H1 (cell line): ENCODE results near the gene TRIM28.
"Not testable (repeated sequence)": the region's sequence is repeated elsewhere in the genome, so short reads cannot be mapped to it uniquely, and the experiment has no call there.

Source experiments
- CBX8 ChIP-seq: fragments of 300-800, 300-1000 bp; sonication (generic); IDR thresholded peaks from 2 replicates; pipeline ENCODE4 v1.7.1; 2016; ENCODE audit warnings: low read depth, low read length, borderline replicate concordance
- CHD2 ChIP-seq: IDR thresholded peaks from 2 replicates; pipeline ENCODE4 v1.6.1; 2012; ENCODE audit warnings: low read length, improper control_type of control experiment
- EP300 ChIP-seq, 2 experiments: IDR thresholded peaks; 1 replicate in 1 of 2; 2 replicates in 1 of 2; pipeline ENCODE4 v1.6.1; 2011 to 2012; ENCODE audit warnings: low read depth in 2 of 2, low read length in 2 of 2, mild to moderate bottlenecking in 2 of 2, borderline replicate concordance in 1 of 2, inconsistent platforms in 1 of 2, moderate library complexity in 1 of 2
- FOSL1 ChIP-seq: IDR thresholded peaks from 2 replicates; pipeline ENCODE4 v1.6.1; 2011; ENCODE audit warnings: mild to moderate bottlenecking, low read depth, low read length, moderate library complexity; ENCODE audit not compliant: insufficient read depth
- MAFK ChIP-seq: IDR thresholded peaks from 2 replicates; pipeline ENCODE4 v1.6.1; 2012; ENCODE audit warnings: low read depth, mild to moderate bottlenecking, improper control_type of control experiment, low read length
- POLR2A ChIP-seq, 2 experiments: IDR thresholded peaks; 1 replicate in 1 of 2; 2 replicates in 1 of 2; pipeline ENCODE4 v1.6.1; 2011; ENCODE audit warnings: low read depth in 2 of 2, low read length in 2 of 2, mild to moderate bottlenecking in 2 of 2; ENCODE audit errors: control extremely low read depth in 1 of 2
- POLR2AphosphoS5 ChIP-seq: IDR thresholded peaks from 2 replicates; pipeline ENCODE4 v1.6.1; 2011; ENCODE audit warnings: low read depth, low read length
- SP1 ChIP-seq: IDR thresholded peaks from 2 replicates; pipeline ENCODE4 v1.6.1; 2011; ENCODE audit warnings: low read depth, low read length
- TF ChIP-seq, protein P1 (sequence below), 3 experiments: IDR thresholded peaks; 1 replicate in 2 of 3; 2 replicates in 1 of 3; pipeline versions ENCODE4 v1.5.1 to v1.6.1; 2011; ENCODE audit warnings: low read length in 3 of 3, mild to moderate bottlenecking in 3 of 3, inconsistent platforms in 2 of 3, low read depth in 1 of 3, moderate library complexity in 1 of 3; ENCODE audit not compliant: insufficient read depth in 1 of 3; ENCODE audit errors: control extremely low read depth in 1 of 3
- TF ChIP-seq, protein P2 (sequence below): IDR thresholded peaks from 2 replicates; pipeline ENCODE4 v1.6.1; 2011; ENCODE audit warnings: low read length, improper control_type of control experiment

DNA sequence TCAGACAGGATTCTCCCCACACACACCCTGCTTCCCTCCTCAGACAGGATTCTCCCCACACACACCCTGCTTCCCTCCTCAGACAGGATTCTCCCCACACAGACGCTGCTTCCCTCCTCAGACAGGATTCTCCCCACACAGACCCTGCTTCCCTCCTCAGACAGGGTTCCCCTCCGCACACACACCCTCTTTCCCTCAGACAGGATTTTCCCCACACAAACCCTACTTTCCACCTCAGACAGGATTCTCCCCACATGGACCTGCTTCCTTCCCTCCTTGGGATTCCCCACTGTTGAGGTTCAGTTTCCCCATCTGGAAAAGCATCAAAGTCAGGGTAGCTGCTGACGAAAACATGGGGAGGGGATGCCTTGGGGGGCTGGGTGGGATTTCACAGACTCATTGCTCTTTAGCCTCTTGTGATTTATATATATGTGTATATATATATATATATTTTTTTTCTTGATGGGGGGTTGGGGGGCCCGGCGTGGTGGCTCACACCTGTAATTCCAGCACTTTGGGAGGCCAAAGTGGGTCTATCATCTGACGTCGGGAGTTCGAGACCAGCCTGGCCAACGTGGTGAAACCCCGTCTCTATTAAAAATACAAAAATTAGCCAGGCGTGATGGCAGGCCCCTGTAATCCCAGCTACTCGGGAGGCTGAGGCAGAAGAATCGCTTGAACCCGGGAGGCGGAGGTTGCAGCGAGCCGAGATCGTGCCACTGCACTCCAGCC is 1.1 kb upstream of the TRIM28 start:
- not testable (repeated sequence) for TF ChIP-seq CHD2; POLR2A (IDR thresholded peaks at IDR 0.05; ENCODE audit: control extremely low read depth in 1 of 2, low read depth in 2 of 2, low read length in 2 of 2); FOSL1; MAFK; POLR2AphosphoS5; EP300 (IDR thresholded peaks at IDR 0.05; ENCODE audit: borderline replicate concordance in 1 of 2, low read depth in 2 of 2, low read length in 2 of 2); CBX8; SP1
- TF ChIP-seq, protein P1, sequence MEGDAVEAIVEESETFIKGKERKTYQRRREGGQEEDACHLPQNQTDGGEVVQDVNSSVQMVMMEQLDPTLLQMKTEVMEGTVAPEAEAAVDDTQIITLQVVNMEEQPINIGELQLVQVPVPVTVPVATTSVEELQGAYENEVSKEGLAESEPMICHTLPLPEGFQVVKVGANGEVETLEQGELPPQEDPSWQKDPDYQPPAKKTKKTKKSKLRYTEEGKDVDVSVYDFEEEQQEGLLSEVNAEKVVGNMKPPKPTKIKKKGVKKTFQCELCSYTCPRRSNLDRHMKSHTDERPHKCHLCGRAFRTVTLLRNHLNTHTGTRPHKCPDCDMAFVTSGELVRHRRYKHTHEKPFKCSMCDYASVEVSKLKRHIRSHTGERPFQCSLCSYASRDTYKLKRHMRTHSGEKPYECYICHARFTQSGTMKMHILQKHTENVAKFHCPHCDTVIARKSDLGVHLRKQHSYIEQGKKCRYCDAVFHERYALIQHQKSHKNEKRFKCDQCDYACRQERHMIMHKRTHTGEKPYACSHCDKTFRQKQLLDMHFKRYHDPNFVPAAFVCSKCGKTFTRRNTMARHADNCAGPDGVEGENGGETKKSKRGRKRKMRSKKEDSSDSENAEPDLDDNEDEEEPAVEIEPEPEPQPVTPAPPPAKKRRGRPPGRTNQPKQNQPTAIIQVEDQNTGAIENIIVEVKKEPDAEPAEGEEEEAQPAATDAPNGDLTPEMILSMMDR (IDR thresholded peaks at IDR 0.05; ENCODE audit: control extremely low read depth in 1 of 3, insufficient read depth in 1 of 3, low read depth in 1 of 3, low read length in 3 of 3): not testable (repeated sequence)
- TF ChIP-seq, protein P2, sequence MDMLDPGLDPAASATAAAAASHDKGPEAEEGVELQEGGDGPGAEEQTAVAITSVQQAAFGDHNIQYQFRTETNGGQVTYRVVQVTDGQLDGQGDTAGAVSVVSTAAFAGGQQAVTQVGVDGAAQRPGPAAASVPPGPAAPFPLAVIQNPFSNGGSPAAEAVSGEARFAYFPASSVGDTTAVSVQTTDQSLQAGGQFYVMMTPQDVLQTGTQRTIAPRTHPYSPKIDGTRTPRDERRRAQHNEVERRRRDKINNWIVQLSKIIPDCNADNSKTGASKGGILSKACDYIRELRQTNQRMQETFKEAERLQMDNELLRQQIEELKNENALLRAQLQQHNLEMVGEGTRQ: not testable (repeated sequence)
